DOHH2 (cell line): Measurements from ENCODE around the gene IFNGR2.
"Not testable (repeated sequence)": the region's sequence is repeated elsewhere in the genome, so short reads cannot be mapped to it uniquely, and the experiment has no call there.

Source experiments
- H3F3A ChIP-seq: fragments of 200-600 bp; sonication (generic), shearing (Covaris generic); 2 replicates; pipeline ENCODE4 v1.6.0; 2016; ENCODE audit warnings: antibody characterized with exemption, mild to moderate bottlenecking; ENCODE audit not compliant: control insufficient read depth, insufficient read depth
- H3K27ac ChIP-seq: fragments of 200-600 bp; sonication (generic); 2 replicates; pipeline ENCODE4 v1.5.1; 2014; ENCODE audit warnings: low read depth, mild to moderate bottlenecking, low read length, moderate library complexity
- H3K27me3 ChIP-seq: fragments of 200-600 bp; sonication (generic); 2 replicates; pipeline ENCODE4 v1.6.1; 2014; ENCODE audit warnings: mild to moderate bottlenecking, low read length, mixed read lengths; ENCODE audit not compliant: control insufficient read depth
- H3K36me3 ChIP-seq: fragments of 200-600 bp; sonication (generic); 2 replicates; pipeline ENCODE4 v1.6.1; 2014; ENCODE audit warnings: mild to moderate bottlenecking, low read length, moderate library complexity, mixed read lengths; ENCODE audit not compliant: control insufficient read depth
- H3K4me1 ChIP-seq: fragments of 200-600 bp; sonication (generic); 2 replicates; pipeline ENCODE4 v1.6.1; 2014; ENCODE audit warnings: mild to moderate bottlenecking, low read length, mixed read lengths; ENCODE audit not compliant: control insufficient read depth
- H3K4me2 ChIP-seq: fragments of 200-600 bp; sonication (generic); 2 replicates; pipeline ENCODE4 v1.6.0; 2014; ENCODE audit warnings: mild to moderate bottlenecking, low read length, moderate library complexity
- H3K4me3 ChIP-seq: fragments of 200-600 bp; sonication (generic); 2 replicates; pipeline ENCODE4 v1.5.1; 2014; ENCODE audit warnings: mild to moderate bottlenecking, low read length, mixed read lengths
- H3K79me2 ChIP-seq: fragments of 200-600 bp; sonication (generic); 2 replicates; pipeline ENCODE4 v1.6.1; 2014; ENCODE audit warnings: mild to moderate bottlenecking, low read length, mixed read lengths; ENCODE audit not compliant: control insufficient read depth
- H3K9me2 ChIP-seq: fragments of 200-600 bp; sonication (generic); replicated peaks from 2 replicates; pipeline ENCODE4 v1.6.1; 2014; ENCODE audit warnings: mild to moderate bottlenecking, low read length, mixed read lengths; ENCODE audit not compliant: control insufficient read depth
- H3K9me3 ChIP-seq: fragments of 200-600 bp; sonication (generic); 2 replicates; pipeline ENCODE4 v1.6.1; 2014; ENCODE audit warnings: antibody characterized with exemption, low read length, mixed read lengths; ENCODE audit not compliant: control insufficient read depth, insufficient read depth
- H4K20me1 ChIP-seq: fragments of 200-600 bp; sonication (generic); 2 replicates; pipeline ENCODE4 v1.6.0; 2014; ENCODE audit warnings: low read depth, mild to moderate bottlenecking, antibody characterized with exemption, low read length, moderate library complexity; ENCODE audit not compliant: control insufficient read depth, insufficient read depth
- EZH2phosphoT487 ChIP-seq: fragments of 200-600 bp; sonication (generic); IDR thresholded peaks from 2 replicates; pipeline ENCODE4 v1.6.1; 2017; ENCODE audit warnings: borderline replicate concordance, mild to moderate bottlenecking, antibody characterized with exemption, low read length, moderate library complexity, mixed read lengths
- TF ChIP-seq, protein P1 (sequence below): fragments of 200-600 bp; sonication (generic); IDR thresholded peaks from one replicate; pipeline ENCODE4 v1.5.1; 2014; ENCODE audit warnings: antibody characterized with exemption, mild to moderate bottlenecking, low read depth, low read length; ENCODE audit not compliant: poor library complexity, severe bottlenecking

The IFNGR2 gene

GRCh38 chr21:33406493-33406892 lies 3.3 kb downstream of the IFNGR2 start:
- H3K9me2 ChIP-seq: no peaks in the 10 kb centered on the region
- no peak overlapping the region for H3K27ac ChIP-seq
- H3K36me3 ChIP-seq: peaks cover 66% of the 10 kb centered on the region
- H4K20me1 ChIP-seq: peaks cover 9% of the 10 kb centered on the region; the same call in 1 of the 2 replicates
- H3K4me2 ChIP-seq: peak overlapping the region; percentile 73
- no peaks in the 10 kb centered on the region for H3K9me3 ChIP-seq
- TF ChIP-seq, protein P1, sequence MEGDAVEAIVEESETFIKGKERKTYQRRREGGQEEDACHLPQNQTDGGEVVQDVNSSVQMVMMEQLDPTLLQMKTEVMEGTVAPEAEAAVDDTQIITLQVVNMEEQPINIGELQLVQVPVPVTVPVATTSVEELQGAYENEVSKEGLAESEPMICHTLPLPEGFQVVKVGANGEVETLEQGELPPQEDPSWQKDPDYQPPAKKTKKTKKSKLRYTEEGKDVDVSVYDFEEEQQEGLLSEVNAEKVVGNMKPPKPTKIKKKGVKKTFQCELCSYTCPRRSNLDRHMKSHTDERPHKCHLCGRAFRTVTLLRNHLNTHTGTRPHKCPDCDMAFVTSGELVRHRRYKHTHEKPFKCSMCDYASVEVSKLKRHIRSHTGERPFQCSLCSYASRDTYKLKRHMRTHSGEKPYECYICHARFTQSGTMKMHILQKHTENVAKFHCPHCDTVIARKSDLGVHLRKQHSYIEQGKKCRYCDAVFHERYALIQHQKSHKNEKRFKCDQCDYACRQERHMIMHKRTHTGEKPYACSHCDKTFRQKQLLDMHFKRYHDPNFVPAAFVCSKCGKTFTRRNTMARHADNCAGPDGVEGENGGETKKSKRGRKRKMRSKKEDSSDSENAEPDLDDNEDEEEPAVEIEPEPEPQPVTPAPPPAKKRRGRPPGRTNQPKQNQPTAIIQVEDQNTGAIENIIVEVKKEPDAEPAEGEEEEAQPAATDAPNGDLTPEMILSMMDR: no peak
- TF ChIP-seq EZH2phosphoT487: no peak
- H3K79me2 ChIP-seq: peaks cover 86% of the 10 kb centered on the region
- peak overlapping the region; percentile 89; the same call in 1 of the 2 replicates for H3K4me3 ChIP-seq
- no peaks in the 10 kb centered on the region for H3K27me3 ChIP-seq
- peaks cover 7% of the 10 kb centered on the region for H3F3A ChIP-seq
- H3K4me1 ChIP-seq: peaks cover 53% of the 10 kb centered on the region

DNA sequence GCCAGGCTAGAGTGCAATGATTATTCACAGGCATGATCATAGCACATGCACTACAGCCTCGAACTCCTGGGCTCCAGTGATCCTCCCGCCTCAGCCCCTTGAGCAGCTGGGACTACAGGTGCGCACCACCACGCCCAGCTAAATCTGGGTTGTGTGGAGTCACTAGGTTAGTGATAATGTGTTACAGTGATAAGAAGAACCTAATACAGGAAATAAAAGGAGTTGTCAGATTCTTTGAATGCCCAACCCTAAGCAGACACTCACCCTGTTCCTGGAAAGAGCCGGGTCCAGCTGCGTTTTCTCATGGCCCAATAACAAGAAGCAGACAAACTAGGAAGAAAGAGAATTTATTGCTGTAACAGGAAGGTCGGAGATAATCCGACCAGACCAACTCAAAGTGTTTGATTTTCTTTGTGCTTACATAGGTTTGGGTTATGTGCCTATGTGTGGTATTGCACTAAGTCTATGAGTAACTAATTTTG lies 8.8 kb downstream of the IFNGR2 start:
- peaks cover 76% of the 10 kb centered on the region for H3K36me3 ChIP-seq
- H4K20me1 ChIP-seq: peaks cover 8% of the 10 kb centered on the region; the same call in 1 of the 2 replicates
- H3K27ac ChIP-seq: no peak overlapping the region
- no peaks in the 10 kb centered on the region for H3K9me2 ChIP-seq
- H3K4me3 ChIP-seq: no peak overlapping the region
- peaks cover 2% of the 10 kb centered on the region for H3F3A ChIP-seq
- no peaks in the 10 kb centered on the region for H3K9me3 ChIP-seq
- no peak overlapping the region for H3K4me2 ChIP-seq
- no peaks in the 10 kb centered on the region for H3K27me3 ChIP-seq
- H3K79me2 ChIP-seq: peaks cover 98% of the 10 kb centered on the region
- TF ChIP-seq, protein P1: no peak
- TF ChIP-seq EZH2phosphoT487: no peak
- peaks cover 28% of the 10 kb centered on the region for H3K4me1 ChIP-seq

DNA sequence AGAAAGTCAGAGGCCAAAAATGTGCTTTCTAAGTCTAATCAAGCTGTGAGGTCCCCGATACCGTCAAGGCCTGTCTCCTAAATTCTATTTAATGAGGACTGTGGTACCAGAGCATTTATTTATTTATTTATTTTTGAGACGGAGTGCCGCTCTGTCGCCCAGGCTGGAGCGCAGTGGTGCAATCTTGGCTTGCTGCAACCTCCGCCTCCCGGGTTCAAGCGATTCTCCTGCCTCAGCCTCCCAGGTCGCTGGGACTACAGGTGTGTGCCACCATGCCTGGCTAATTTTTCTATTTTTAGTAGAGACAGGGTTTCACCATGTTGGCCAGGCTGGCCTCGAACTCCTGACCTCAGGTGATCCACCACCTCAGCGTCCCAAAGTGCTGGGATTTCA lies 9.2 kb downstream of the IFNGR2 start:
- not testable (repeated sequence) for H3F3A ChIP-seq, H3K27ac ChIP-seq, H3K4me3 ChIP-seq, H3K9me2 ChIP-seq, H3K4me2 ChIP-seq, H3K27me3 ChIP-seq, H3K9me3 ChIP-seq, H4K20me1 ChIP-seq
- Histone ChIP-seq H3K79me2 (peaks cover 98% of the 10 kb centered on the region), H3K4me1 (peaks cover 24% of the 10 kb centered on the region), H3K36me3 (peaks cover 76% of the 10 kb centered on the region)

DNA sequence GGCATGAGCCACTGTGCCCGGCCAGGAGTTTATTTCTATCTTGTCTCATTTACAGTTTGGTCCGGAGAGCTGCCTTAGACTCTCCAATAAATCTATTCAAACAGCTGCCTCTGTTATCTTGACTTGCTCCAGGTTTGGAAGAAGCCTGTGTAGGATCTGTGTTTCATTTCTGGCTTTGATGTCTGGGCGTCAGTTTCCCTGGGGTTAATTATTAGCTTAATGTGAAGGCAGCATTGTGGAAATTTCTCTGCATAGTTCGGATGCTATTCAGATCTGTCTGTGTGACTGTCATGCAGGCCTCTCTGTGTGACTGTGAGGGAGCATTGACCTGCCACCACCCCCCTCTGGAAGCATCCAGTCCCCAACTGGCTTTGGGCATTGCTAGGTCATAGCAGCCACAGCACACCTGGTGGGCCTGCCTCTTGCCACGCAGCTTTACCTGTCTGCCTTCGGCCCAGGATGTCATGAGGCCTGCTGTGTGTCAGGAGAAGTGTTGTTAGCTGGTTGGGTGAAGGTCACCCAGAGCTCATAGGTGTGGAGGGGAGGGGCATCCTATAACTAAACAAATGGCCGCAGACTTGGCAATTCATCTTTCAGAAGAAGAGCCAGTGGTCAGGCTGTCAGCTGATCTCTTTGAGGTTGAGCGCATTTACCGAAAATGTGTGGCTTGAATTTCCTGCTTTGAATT lies 9.8 kb downstream of the IFNGR2 start:
- Histone ChIP-seq H3K27me3 (no peaks in the 10 kb centered on the region), H3K4me3 (no peak overlapping the region), H4K20me1 (peaks cover 8% of the 10 kb centered on the region; the same call in 1 of the 2 replicates), H3K9me3 (no peaks in the 10 kb centered on the region), H3K36me3 (peaks cover 79% of the 10 kb centered on the region), H3K27ac (no peak overlapping the region), H3K79me2 (peaks cover 97% of the 10 kb centered on the region), H3K4me1 (peaks cover 24% of the 10 kb centered on the region), H3K9me2 (no peaks in the 10 kb centered on the region), H3F3A (peaks cover 2% of the 10 kb centered on the region), H3K4me2 (no peak overlapping the region; the same call in 1 of the 2 replicates)
- no peak for TF ChIP-seq EZH2phosphoT487
- TF ChIP-seq, protein P1: no peak
